Mammary epithelial cell (primary cell): ENCODE results near the gene RALGPS1.

Experiments used
- CTCF ChIP-seq, 2 donors: IDR thresholded peaks in 1 of 2; conservative IDR thresholded peaks in 1 of 2; 2 replicates each; pipeline ENCODE4 v1.5.1; 2011 to 2012; ENCODE audit warnings: inconsistent platforms in 2 of 2, low read length in 2 of 2, mild to moderate bottlenecking in 2 of 2, control low read depth in 1 of 2, low read depth in 1 of 2; ENCODE audit not compliant: insufficient read depth in 1 of 2; ENCODE audit errors: extremely low read depth in 1 of 2
- EZH2 ChIP-seq: IDR thresholded peaks from 2 replicates; pipeline ENCODE4 v1.6.1; 2012; ENCODE audit warnings: low read length, inconsistent platforms, borderline replicate concordance

DNA sequence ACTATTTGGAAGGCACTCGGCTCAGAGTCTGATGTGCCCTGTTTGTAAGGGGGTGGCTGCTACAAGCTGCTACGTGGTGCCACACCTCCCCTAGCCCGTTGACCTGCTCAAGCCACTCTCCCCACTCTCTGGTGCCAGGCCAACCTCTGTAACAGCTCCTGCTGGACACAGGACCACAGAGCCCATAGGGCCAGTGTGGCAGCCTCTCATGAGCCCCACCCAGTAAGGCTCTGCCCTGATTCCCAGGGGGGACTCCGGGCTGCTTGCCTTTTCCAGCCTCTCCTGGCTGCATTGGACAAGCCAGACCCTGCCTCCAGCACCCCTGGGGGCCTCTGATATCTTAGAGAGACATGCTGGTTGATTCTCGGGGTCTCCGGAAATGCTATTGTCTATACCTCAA, 261.2 kb downstream of the RALGPS1 start:
- TF ChIP-seq CTCF (conservative IDR thresholded peaks at IDR 0.05 in 1 of 2, IDR thresholded peaks at IDR 0.05 in 1 of 2; ENCODE audit: extremely low read depth in 1 of 2, insufficient read depth in 1 of 2, low read depth in 1 of 2, low read length in 2 of 2) (no peak), EZH2 (no peak)
